Esophagus (tissue), 2 donors: ENCODE measurements around the gene ZFR2. TPM values are rescaled to one million over a fixed set of nuclear protein-coding genes. Genes with fewer than 3 reads are reported as not detected.

Experiments used
- H3K27ac ChIP-seq, 2 donors: one replicate each; pipeline ENCODE4 v1.5.1; 2013; ENCODE audit warnings: low read depth in 2 of 2, mild to moderate bottlenecking in 2 of 2, inconsistent platforms in 1 of 2, low read length in 1 of 2, moderate library complexity in 1 of 2
- H3K27me3 ChIP-seq, 2 donors: one replicate each; pipeline ENCODE4 v1.6.1; 2013; ENCODE audit warnings: low read length in 2 of 2, control low read depth in 1 of 2, mild to moderate bottlenecking in 1 of 2; ENCODE audit not compliant: insufficient read depth in 2 of 2, control insufficient read depth in 1 of 2
- H3K36me3 ChIP-seq, 2 donors: one replicate each; pipeline ENCODE4 v1.6.1; 2013; ENCODE audit warnings: low read length in 1 of 2; ENCODE audit not compliant: control insufficient read depth in 2 of 2, insufficient read depth in 2 of 2
- H3K4me1 ChIP-seq, 2 donors: one replicate each; pipeline ENCODE4 v1.6.1; 2013; ENCODE audit warnings: low read length in 1 of 2; ENCODE audit not compliant: control insufficient read depth in 2 of 2, insufficient read depth in 2 of 2
- H3K4me3 ChIP-seq, 2 donors: one replicate each; pipeline ENCODE4 v1.5.1; 2013; ENCODE audit warnings: low read length in 2 of 2, mild to moderate bottlenecking in 2 of 2, low read depth in 1 of 2, moderate library complexity in 1 of 2
- H3K9me3 ChIP-seq, 2 donors: one replicate each; pipeline ENCODE4 v1.6.1; 2013; ENCODE audit warnings: mild to moderate bottlenecking in 2 of 2, low read depth in 1 of 2, low read length in 1 of 2, moderate library complexity in 1 of 2; ENCODE audit not compliant: control insufficient read depth in 2 of 2, insufficient read depth in 1 of 2
- WGBS, 2 donors: extraction: QIAGEN DNeasy Blood & Tissue Kit; methylation state at CpG; one replicate each; pipeline ENCODE4 v1.1.7; 2013; 5-methylcytosine and 5-hydroxymethylcytosine counted together
- polyA plus RNA-seq, 2 donors: library from polyadenylated mRNA; stranded (reverse); fragments of 200-250 nt; gene quantifications; one replicate each; pipeline ENCODE4 v1.2.3, GENCODE V29; 2013
- donor health status: healthy with polysubstance abuse.
- donor health status: Bipolar disorder and iron deficiency.

ZFR2 gene
- polyA plus RNA-seq = under 1 TPM in 1 of 2 donors, not detected in 1; 0.02 TPM

DNA sequence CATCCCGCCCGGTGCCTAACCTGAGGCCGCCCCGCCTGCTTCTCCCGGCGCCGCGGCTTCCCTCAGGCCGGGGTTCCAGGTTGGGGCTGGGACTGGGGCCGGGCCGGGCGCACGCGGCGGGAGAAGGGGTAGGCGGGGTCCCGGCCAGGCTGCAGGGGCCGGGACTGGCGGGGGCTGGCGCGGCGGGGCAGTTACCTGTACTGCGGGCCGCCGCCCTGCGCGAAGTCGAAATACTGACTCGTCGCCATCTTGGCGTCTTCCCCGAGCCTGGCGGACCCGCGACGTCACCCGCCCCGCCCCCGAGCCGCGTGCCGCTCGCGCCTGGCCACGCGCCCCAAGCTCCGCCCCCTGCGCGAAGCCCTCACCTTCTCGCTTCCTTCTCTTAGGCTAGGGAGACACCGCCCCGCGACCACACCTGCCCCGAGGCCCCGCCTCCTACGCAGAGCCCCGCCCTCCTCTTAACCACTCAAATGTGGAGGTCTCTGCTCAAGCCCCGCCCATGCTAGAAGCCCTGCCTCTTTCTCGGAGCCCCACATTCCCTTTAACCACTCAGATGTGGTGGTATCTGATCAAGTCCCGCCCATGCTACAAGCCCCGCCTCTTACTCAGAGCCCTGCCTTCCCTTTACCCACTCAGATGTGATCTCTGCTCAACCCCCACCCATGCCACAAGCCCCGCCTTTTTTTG lies at the start of gene ZFR2:
ZFR2 (minus strand) TSS at position 269 of the 687 bp plus-strand sequence; CDS start at position 248, 21 bp downstream.
- peaks cover 0 to 15% of the 10 kb centered on the region in 2 donors for H3K27me3 ChIP-seq

DNA sequence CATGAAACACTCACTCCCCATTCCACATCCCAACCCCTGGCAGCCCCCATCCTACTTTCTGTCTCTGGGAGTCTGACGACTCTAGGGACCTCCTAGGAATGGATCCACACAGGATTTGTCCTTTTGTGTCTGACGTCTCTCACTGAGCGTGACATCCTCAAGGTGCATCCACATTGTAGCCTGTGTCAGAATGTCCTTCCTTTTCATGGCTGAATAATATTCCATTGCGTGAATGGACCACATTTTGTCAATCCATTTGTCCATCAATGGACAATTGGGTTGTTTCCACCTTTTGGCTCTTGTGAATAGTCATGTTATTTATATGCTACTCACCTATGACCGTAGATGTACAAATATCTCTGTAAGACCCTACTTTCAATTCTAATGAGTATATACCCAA lies 47.2 kb upstream of the ZFR2 start:
- 93 to 94% methylated on average over 5 of the region's 5 CpGs for WGBS, 2 donors
- Histone ChIP-seq H3K4me1 (no peaks in the 10 kb centered on the region), H3K4me3 (no peak overlapping the region), H3K27ac (no peak overlapping the region), H3K36me3 (no peaks in the 10 kb centered on the region), H3K9me3 (peaks cover 0 to 6% of the 10 kb centered on the region in 2 donors), H3K27me3 (no peaks in the 10 kb centered on the region)

More for the DNA sequence above, at the start of gene ZFR2:
- Histone ChIP-seq H3K27ac (no peak within 1 kb of the TSS), H3K4me3 (no peak within 1 kb of the TSS), H3K4me1 (peaks cover 0 to 4% of the 10 kb centered on the region in 2 donors), H3K9me3 (peaks cover 4 to 6% of the 10 kb centered on the region in 2 donors), H3K36me3 (no peaks in the 10 kb centered on the region)
- WGBS, 2 donors = 11 to 14% methylated on average over 57 to 62 of the region's 62 CpGs

DNA sequence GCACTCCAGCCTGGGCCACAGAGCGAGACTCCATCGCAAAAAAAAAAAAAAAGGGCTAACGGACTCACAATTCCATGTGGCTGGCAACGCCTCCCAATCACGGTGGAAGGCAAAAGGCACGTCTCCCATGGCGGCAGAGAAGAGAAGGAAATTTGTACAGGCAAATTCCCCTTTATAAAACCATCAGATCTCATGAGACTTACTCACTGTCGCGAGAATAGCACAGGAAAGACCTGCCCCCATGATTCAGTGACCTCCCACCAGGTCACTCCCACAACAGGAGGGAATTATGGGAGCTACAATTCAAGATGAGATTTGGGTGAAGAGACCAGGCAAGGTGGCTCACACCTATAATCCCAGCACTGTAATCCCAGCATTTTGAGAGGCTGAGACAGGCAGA lies 45.4 kb upstream of the ZFR2 start:
- no peak overlapping the region for H3K27ac ChIP-seq
- 76 to 81% methylated on average over 7 to 9 of the region's 9 CpGs for whole genome bisulfite sequencing, 2 donors
- no peaks in the 10 kb centered on the region for H3K27me3 ChIP-seq
- peaks cover 5 to 14% of the 10 kb centered on the region in 2 donors for H3K9me3 ChIP-seq
- no peak overlapping the region for H3K4me3 ChIP-seq
- H3K36me3 ChIP-seq = no peaks in the 10 kb centered on the region
- H3K4me1 ChIP-seq = no peaks in the 10 kb centered on the region

DNA sequence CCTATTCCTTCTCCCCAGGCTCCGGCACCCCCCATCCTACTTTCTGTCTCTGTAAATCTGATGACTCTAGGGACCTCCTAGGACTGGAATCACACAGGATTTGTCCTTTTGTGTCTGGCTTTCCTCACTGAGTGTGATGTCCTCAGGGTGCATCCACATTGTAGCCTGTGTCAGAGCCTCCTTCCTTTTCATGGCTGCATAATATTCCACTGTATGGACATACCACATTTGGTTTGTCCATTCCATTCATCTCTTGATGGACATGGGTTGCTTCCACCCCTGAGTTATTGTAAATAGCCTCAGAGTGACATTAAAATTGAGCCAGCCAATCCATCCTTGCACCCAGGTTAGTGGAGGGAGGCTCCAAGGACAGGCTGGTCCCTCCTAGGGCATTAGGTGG lies 41.3 kb upstream of the ZFR2 start:
- Histone ChIP-seq H3K4me3 (no peak overlapping the region), H3K27me3 (no peaks in the 10 kb centered on the region), H3K4me1 (no peaks in the 10 kb centered on the region), H3K36me3 (no peaks in the 10 kb centered on the region), H3K9me3 (peaks cover 5 to 17% of the 10 kb centered on the region in 2 donors), H3K27ac (no peak overlapping the region)
- WGBS, 2 donors = 97 to 100% methylated on average over 1 of the region's 1 CpG

DNA sequence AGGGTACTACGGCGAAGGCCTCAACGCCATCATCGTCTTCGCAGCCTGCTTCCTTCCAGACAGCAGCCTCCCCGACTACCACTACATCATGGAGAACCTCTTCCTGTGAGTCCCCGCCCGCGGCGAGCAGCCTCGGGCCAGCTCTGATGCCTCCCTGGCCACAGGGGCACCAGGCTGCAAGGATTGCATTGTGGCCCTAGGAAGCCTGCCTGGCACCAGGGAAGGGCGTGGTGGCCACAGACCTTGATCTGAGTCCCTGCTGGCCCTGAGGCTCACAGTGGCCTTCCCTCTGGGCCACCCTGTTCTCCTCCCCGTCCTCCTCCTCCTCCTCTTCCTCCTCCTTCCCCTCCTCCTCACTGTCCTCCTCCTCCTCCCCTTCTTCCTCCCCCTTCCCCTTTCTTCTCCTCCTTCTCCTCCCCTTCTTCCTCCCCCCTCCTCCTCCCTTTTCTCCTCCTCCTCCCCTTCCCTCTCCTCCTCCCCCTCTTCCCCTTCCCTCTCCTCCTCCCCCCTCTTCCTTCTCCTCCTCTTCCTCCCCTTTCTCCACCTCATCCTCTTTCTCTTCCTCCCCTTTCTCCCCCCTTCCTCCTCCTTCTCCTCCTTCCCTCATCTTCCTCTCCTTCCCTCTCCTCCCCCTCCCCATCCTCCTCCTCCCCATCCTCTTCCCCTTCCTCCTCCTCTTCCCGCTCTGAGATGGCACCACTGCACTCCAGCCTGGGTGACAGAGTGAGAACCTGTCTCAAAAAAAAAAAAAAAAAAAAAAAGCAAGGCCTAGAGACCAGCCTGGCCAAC lies 39.6 kb upstream of the ZFR2 start:
- Histone ChIP-seq H3K36me3 (no peaks in the 10 kb centered on the region), H3K27ac (no peak overlapping the region), H3K4me3 (no peak overlapping the region), H3K27me3 (no peaks in the 10 kb centered on the region), H3K4me1 (no peaks in the 10 kb centered on the region), H3K9me3 (peaks cover 5 to 17% of the 10 kb centered on the region in 2 donors)
- 69% methylated on average over 14 of the region's 14 CpGs for WGBS, 2 donors

DNA sequence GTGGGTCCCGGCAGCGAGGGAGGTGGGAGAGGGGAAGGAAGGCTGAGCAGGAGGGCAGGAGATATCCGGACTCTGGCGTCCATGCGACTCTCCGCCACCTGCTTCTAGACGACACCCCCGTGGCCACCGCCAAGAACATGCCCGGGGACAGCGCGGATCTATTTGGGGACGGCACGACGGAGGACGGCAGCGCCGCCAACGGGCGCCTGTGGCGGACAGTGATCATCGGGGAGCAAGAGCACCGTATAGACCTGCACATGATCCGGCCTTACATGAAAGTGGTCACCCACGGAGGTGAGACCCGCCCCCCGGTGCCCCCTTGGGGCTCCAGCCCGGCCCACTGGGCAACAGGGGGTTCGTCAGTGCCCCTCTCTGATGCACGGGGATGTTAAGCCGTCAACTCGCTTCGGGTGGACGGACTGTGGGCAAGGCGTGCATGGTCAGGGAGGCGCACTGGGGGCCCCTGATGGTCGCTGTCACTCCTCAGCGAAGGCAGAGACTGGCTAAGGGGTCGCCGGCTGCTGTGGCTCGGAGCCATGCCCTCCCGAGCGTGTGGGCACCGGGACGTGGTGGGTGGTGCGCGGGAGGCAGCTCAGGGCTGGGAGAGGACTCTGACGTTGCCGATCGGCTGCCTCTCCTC lies 38.9 kb upstream of the ZFR2 start:
- no peak overlapping the region for H3K27ac ChIP-seq
- H3K4me3 ChIP-seq = no peak overlapping the region
- H3K9me3 ChIP-seq = peaks cover 5 to 17% of the 10 kb centered on the region in 2 donors
- 84 to 86% methylated on average over 50 of the region's 50 CpGs for WGBS, 2 donors
- H3K27me3 ChIP-seq = no peaks in the 10 kb centered on the region
- no peaks in the 10 kb centered on the region for H3K4me1 ChIP-seq
- no peaks in the 10 kb centered on the region for H3K36me3 ChIP-seq

DNA sequence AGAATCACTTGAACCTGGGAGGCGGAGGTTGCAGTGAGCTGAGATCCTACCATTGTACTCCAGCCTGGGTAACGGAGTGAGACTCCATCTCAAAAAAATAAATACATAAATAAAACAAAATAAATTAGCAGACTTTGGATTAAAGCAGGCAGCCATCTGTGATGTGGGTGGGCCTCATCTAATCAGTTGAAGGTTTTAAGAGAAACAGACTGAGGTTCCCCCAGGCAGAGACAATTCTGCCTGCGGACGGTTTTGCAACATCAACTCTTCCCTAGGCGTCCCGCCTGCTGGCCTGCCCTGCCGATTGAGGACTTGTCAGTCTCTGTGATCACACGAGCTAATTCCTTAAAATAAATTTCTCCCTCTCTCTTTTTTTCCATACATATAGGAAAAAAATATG lies 35.4 kb upstream of the ZFR2 start:
- 92 to 95% methylated on average over 8 of the region's 8 CpGs for WGBS, 2 donors
- H3K27ac ChIP-seq = no peak overlapping the region
- no peak overlapping the region for H3K4me3 ChIP-seq
- no peaks in the 10 kb centered on the region for H3K36me3 ChIP-seq
- no peaks in the 10 kb centered on the region for H3K27me3 ChIP-seq
- H3K9me3 ChIP-seq = peaks cover 0 to 3% of the 10 kb centered on the region in 2 donors
- no peaks in the 10 kb centered on the region for H3K4me1 ChIP-seq

DNA sequence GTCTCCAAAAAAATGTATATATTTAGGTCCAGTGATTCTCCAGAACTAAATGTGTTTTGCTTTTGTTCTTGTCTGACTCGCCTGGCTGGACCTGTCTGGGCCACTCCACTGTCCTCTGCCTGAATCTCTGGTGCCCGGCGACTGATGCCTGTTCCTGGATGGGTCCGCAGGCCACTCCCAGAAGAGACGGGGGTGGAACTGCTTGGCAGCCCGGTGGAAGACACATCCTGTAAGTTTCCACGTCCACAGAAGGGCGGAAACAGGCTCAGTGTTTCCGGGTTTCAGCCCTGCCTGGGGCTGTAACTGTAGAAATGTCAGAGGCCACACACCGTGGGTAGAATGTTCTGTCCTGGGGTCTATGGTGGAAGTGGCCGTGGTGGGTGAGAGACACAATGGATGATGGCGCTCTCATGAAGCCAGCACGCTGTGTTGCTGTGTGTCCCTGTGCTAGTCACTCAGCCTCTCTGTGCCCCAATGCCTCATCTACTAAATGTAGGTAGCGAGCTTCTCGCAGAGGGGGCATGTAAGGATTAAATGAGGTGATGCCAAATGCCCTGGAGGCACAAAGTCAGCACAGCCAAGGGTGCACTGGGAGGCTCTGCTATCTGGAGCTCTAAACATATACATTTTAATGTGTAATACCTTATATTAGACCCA lies 33.6 kb upstream of the ZFR2 start:
- no peaks in the 10 kb centered on the region for H3K27me3 ChIP-seq
- 57 to 62% methylated on average over 15 of the region's 15 CpGs for WGBS, 2 donors

DNA sequence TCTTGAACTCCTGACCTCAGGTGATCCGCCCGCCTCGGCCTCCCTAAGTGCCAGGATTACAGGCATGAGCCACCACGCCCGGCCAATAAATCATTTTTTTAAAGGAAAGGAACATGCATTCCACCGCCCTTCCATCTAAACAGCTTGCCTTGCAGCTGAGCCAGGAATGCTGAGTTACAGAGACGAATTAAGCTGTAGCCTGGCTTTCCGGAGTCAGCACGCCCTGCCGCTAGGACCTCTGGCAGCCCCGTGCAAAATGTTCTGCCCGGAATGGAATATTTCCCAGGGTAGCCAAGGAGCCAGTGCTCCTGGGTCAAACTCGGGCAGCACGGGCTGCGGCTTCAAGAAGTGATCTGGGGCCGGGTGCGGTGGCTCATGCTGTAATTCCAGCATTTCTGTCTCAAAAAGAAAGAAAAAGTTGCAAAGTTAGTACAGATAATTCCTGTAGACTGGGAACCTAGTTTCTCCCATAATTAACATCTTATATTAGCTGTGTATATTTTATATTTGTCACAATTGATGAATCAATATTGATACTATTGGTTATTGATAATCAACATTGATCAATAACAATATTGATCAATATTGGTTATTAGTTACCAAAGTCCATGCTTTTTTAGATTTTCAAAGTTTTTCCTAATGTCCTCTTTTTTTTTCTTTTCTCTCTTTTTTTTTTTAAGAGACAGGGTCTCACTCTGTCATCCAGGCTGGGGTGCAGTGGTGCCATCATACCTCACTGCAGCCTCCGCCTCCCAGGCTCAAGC lies 30.9 kb upstream of the ZFR2 start:
- Histone ChIP-seq H3K27me3 (no peaks in the 10 kb centered on the region), H3K4me3 (no peak overlapping the region), H3K9me3 (peaks cover 3 to 4% of the 10 kb centered on the region in 2 donors), H3K27ac (no peak overlapping the region), H3K36me3 (no peaks in the 10 kb centered on the region), H3K4me1 (no peaks in the 10 kb centered on the region)
- WGBS, 2 donors = 44 to 55% methylated on average over 18 of the region's 18 CpGs

More for the DNA sequence above, 33.6 kb upstream of the ZFR2 start:
- Histone ChIP-seq H3K36me3 (no peaks in the 10 kb centered on the region), H3K9me3 (peaks cover 3 to 4% of the 10 kb centered on the region in 2 donors), H3K4me3 (no peak overlapping the region), H3K4me1 (no peaks in the 10 kb centered on the region), H3K27ac (no peak overlapping the region)
